Measurements from ENCODE around the gene ABL1.

Gene ABL1

DNA sequence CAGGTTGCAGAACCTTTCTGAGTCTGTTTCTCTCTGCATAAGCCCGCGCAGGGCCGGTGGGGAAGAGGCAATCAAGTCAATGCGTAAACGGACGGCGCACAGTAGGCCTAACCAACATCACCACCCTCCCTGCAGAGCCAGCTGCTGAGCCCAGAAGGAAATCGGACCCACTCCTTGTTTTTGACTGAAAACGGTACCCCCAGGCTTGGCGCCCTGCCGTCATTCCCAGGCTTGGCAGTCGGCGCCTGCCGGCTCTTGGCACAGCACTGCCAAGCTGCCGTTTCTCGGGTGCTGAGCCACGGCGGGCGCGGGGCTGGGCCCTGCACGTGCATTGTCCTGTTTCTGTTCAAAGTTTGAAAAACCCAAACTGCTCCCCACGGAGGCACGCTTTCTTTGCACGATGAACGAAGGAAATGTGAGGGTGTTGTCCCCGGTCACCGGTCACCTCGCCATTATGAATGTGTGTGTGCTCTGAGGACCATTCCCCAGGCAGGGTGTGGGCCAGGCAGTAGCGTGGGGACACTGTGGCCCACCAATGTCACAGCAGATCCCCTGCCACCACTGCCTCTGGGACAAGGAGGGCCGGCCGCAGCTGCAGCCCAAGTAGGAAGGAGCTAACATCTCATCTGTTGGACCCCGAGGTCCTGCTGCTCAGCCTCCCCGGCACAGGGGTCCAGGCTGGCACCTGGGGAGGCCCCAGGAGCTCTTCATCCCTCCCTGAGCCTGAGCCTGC is 83.9 kb downstream of the ABL1 start:
- in situ Hi-C loops (cut with MboI; ENCODE audit: low pct_unique_long_range_greater_than_20kb, low sequenced_read_pairs, unreplicated experiment), result no loop called here
- DNase-seq (ENCODE audit: low spot score), result no peak

DNA sequence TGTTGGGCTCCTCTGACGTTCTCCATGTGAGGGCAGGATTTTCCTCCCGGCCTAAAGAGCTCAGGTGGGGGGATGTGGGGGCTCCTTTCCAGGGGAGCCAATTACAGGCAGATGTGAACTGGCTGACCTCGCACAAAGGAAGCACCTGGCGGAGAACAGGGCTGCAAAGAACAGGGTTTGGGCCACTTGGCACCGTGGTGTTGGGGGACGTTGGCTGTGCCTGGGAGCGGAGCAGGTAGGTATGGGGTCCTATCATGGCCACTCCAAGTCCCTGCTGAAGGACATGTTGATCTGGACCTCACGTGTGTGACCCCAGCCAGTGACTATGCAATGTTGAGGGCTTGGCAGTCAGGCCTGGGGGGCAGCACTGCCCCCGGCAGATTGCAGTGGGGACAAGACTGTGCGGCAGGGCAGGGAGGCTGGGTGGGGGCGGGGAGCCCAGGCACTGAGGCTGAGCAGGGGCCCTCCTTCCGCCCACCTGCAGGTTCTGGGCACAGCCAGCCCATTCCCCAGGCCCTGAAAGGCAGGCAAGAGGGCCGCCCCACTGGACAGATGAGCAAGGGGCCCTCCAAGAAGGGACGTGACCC is 84.6 kb downstream of the ABL1 start:
- no peak for DNase-seq (ENCODE audit: low spot score)
- in situ Hi-C loops (cut with MboI; ENCODE audit: low pct_unique_long_range_greater_than_20kb, low sequenced_read_pairs, unreplicated experiment), result no loop called here
- TF ChIP-seq, protein P1, sequence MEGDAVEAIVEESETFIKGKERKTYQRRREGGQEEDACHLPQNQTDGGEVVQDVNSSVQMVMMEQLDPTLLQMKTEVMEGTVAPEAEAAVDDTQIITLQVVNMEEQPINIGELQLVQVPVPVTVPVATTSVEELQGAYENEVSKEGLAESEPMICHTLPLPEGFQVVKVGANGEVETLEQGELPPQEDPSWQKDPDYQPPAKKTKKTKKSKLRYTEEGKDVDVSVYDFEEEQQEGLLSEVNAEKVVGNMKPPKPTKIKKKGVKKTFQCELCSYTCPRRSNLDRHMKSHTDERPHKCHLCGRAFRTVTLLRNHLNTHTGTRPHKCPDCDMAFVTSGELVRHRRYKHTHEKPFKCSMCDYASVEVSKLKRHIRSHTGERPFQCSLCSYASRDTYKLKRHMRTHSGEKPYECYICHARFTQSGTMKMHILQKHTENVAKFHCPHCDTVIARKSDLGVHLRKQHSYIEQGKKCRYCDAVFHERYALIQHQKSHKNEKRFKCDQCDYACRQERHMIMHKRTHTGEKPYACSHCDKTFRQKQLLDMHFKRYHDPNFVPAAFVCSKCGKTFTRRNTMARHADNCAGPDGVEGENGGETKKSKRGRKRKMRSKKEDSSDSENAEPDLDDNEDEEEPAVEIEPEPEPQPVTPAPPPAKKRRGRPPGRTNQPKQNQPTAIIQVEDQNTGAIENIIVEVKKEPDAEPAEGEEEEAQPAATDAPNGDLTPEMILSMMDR (IDR thresholded peaks at IDR 0.05; ENCODE audit: extremely low read depth, insufficient read depth, missing control alignments), result no peak

More for the DNA sequence above, 83.9 kb downstream of the ABL1 start:
- TF ChIP-seq, protein P1 (IDR thresholded peaks at IDR 0.05; ENCODE audit: extremely low read depth, insufficient read depth, missing control alignments), result no peak

DNA sequence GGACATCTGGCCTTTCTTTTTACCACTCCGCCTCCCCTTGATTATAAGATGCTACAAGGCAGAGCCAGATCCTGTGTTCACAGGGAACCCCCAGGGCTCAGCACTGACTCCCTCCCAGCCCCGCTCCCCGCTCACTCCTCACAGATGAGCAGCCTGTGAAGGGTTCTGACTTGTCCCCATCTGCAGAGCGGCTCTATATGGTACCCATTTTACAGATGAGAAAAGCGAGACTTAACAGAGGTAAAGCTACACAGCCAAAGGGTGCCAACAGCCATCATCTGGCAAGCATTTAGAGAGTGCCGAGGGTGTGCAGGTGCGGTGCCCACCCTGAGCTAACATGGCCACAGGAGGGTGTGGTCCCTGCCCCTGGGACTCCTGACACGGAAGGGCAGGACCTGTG is 85.2 kb downstream of the ABL1 start:
- in situ Hi-C loops (cut with MboI; ENCODE audit: low pct_unique_long_range_greater_than_20kb, low sequenced_read_pairs, unreplicated experiment), result no loop called here
- TF ChIP-seq, protein P1 (IDR thresholded peaks at IDR 0.05; ENCODE audit: extremely low read depth, insufficient read depth, missing control alignments), result no peak
- no peak for DNase-seq (ENCODE audit: low spot score)

DNA sequence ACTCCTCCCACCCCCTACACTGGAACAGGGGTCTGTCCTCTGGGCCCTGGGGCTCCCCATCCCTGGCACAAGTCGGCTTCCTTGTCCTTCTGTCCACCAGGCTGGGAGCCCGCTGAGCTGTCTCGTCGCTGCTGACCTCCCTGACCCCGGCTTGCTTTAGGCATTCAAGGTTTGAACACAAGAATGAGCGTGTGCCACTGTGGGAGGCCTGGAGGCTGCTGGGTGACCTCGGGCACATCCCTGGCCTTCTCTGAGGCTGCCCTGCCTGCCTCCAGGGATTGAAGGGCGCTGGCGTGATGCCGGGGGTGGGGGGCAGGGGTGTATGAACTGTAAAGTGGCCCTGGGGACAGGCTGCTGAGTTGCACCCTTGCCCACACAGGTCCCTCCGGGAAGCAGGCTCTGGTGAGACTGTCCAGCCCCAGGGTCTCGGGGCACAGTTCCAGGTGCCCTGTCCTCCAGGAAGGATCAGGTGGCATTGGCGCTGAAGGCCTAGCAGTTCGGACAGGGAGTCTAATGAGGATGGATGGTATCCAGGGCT is 85.8 kb downstream of the ABL1 start:
- DNase-seq (ENCODE audit: low spot score), result no peak
- in situ Hi-C loops (cut with MboI; ENCODE audit: low pct_unique_long_range_greater_than_20kb, low sequenced_read_pairs, unreplicated experiment), result no loop called here
- TF ChIP-seq, protein P1 (IDR thresholded peaks at IDR 0.05; ENCODE audit: extremely low read depth, insufficient read depth, missing control alignments), result no peak

DNA sequence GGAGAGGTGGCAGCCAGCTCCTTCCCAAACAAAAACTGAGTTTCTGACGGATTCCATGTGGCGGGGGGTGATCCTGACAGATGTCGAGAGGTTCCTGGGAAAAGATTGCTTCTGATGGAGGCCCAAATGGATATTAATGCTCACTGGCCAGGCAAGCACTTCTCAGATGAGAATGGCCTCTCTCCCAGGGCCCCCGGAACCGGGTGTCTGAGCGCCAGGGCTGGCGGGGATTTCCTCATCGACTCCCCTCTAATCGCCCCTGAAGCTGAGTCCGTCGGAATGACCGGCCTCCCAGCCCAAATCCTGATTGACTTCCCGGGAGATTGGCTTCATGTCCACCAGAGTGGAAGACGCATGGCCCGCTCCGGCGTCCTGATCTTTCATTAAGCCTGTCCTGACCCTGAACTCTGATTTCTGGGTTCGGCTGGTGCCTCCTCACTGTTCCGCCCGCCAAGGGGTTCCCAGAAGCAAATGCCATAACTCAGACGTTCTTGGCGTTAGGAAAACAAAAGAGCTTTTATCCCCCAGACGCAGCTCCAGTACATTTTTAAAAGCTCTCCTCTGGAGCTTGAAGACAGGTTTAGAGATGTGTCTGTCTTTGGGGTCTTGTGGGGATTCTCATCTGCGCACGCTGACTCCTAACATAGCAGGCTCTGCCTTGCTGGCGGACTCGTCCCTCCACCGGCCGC is 86.4 kb downstream of the ABL1 start:
- DNase-seq (ENCODE audit: low spot score), result no peak
- TF ChIP-seq, protein P1 (IDR thresholded peaks at IDR 0.05; ENCODE audit: extremely low read depth, insufficient read depth, missing control alignments), result no peak
- in situ Hi-C loops (cut with MboI; ENCODE audit: low pct_unique_long_range_greater_than_20kb, low sequenced_read_pairs, unreplicated experiment), result no loop called here

DNA sequence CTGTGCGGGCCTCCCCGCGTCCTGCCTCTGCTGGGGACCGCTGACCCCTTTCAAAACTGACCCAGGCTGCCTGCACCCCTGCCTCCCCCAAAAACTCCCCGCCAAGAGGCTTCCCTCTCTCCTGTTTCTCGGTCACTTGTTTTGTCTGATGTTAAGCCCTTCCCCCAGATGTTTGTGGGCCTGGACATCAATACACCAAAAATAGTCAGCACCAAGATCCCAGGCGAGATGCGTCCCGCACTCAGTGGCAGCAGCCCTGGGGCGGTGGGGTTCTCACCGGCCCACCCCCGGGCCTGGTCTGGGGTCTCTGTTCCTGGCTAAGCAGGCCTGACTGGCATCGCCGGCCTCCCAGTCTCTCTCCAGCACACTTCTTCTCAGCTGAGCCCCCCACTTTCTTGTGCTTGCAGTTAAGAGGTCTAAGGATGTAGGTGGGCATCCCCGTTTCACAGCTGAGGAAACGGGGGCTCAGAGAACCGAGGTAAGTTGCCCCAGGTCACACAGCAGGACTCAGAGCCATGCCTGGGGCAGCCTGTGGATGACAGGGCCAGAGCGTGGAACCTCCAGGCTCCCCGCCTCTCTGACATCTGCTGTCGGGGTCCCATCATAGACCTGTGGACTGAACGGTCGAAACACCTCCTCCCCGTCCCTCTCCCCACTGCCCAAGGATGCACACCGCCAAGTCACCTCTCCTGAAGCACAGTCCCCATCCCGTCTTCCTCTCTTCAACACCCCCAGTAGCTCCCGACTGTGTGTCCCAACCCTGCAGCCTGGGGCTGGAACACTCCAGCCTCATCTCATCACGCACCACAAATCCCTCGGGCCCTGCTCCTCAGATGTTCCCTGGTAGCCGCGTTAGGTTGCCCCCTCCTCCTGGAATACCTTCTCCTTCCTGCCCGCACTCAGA is 87.2 kb downstream of the ABL1 start:
- TF ChIP-seq, protein P1 (IDR thresholded peaks at IDR 0.05; ENCODE audit: extremely low read depth, insufficient read depth, missing control alignments), result no peak
- in situ Hi-C loops (cut with MboI; ENCODE audit: low pct_unique_long_range_greater_than_20kb, low sequenced_read_pairs, unreplicated experiment), result no loop called here

More for the DNA sequence above, 87.2 kb downstream of the ABL1 start:
- DNase-seq (ENCODE audit: low spot score), result no peak

All from GM13977 (cell line).